Neural cell (in vitro differentiated cells): ENCODE measurements around the gene RFX8. TPM values are rescaled to one million over a fixed set of nuclear protein-coding genes. Genes with fewer than 3 reads are reported as not detected.

ENCODE experiments used
- H2AFZ ChIP-seq: fragments of 200-600, 300-800 bp; sonication (generic), shearing (Covaris generic); 2 replicates; pipeline ENCODE4 v1.6.0; 2014; ENCODE audit warnings: low read depth, mild to moderate bottlenecking, antibody characterized with exemption, low read length, moderate library complexity
- H3F3A ChIP-seq: fragments of 200-600 bp; shearing (Covaris generic); 2 replicates; pipeline ENCODE4 v1.6.1; 2016; ENCODE audit warnings: mild to moderate bottlenecking, moderate library complexity, mixed read lengths, antibody characterized with exemption, low read length; ENCODE audit not compliant: insufficient read depth, poor library complexity, severe bottlenecking
- H3K27ac ChIP-seq: fragments of 200-600, 300-800 bp; sonication (generic), shearing (Covaris generic); 2 replicates; pipeline ENCODE4 v1.5.1; 2014; ENCODE audit warnings: mild to moderate bottlenecking, low read length, moderate library complexity
- H3K27me3 ChIP-seq: fragments of 300-800, 200-600 bp; sonication (generic), shearing (Covaris generic); 2 replicates; pipeline ENCODE4 v1.6.0; 2014; ENCODE audit warnings: mild to moderate bottlenecking, low read depth, low read length, moderate library complexity; ENCODE audit not compliant: insufficient read depth
- H3K36me3 ChIP-seq: fragments of 300-800, 200-600 bp; sonication (generic), shearing (Covaris generic); 2 replicates; pipeline ENCODE4 v1.5.1; 2014; ENCODE audit warnings: mild to moderate bottlenecking, antibody characterized with exemption, low read length, moderate library complexity; ENCODE audit not compliant: insufficient read depth
- H3K4me2 ChIP-seq: fragments of 300-800, 200-600 bp; sonication (generic), shearing (Covaris generic); 2 replicates; pipeline ENCODE4 v1.6.0; 2014; ENCODE audit warnings: mild to moderate bottlenecking, low read length
- H3K4me3 ChIP-seq: fragments of 300-800, 200-600 bp; sonication (generic), shearing (Covaris generic); 2 replicates; pipeline ENCODE4 v1.5.1; 2014; ENCODE audit warnings: mild to moderate bottlenecking, low read length, moderate library complexity
- H3K79me2 ChIP-seq: fragments of 200-600 bp; shearing (Covaris generic); replicated peaks from 2 replicates; pipeline ENCODE4 v1.6.0; 2014; ENCODE audit warnings: mild to moderate bottlenecking, low read length, moderate library complexity; ENCODE audit not compliant: insufficient read depth
- H3K9ac ChIP-seq: fragments of 300-800, 200-600 bp; sonication (generic), shearing (Covaris generic); 2 replicates; pipeline ENCODE4 v1.6.1; 2016; ENCODE audit warnings: mild to moderate bottlenecking, low read length, mixed read lengths
- H3K9me2 ChIP-seq: fragments of 200-600 bp; shearing (Covaris generic); 2 replicates; pipeline ENCODE4 v1.6.1; 2016; ENCODE audit warnings: mild to moderate bottlenecking, low read length, mixed read lengths; ENCODE audit not compliant: insufficient read depth
- H3K9me3 ChIP-seq: fragments of 200-600, 300-800 bp; sonication (generic), shearing (Covaris generic); 2 replicates; pipeline ENCODE4 v1.6.1; 2016; ENCODE audit warnings: mild to moderate bottlenecking, mixed run types, low read length, moderate library complexity, mixed read lengths
- H4K20me1 ChIP-seq: fragments of 200-600 bp; shearing (Covaris generic); 2 replicates; pipeline ENCODE4 v1.6.1; 2016; ENCODE audit warnings: mild to moderate bottlenecking, mixed run types; ENCODE audit not compliant: insufficient read depth
- CTCF ChIP-seq: fragments of 450-650 bp; IDR thresholded peaks from 2 replicates; pipeline ENCODE4 v1.5.1; 2014; ENCODE audit warnings: antibody characterized with exemption, mild to moderate bottlenecking, moderate library complexity; ENCODE audit not compliant: poor library complexity, severe bottlenecking
- EP300 ChIP-seq: fragments of 450-650 bp; conservative IDR thresholded peaks from 2 replicates; pipeline ENCODE4 v1.6.1; 2014; ENCODE audit warnings: antibody characterized with exemption, mild to moderate bottlenecking, moderate library complexity; ENCODE audit not compliant: poor library complexity, severe bottlenecking
- EZH2 ChIP-seq: fragments of 200-600, 300-800 bp; shearing (Covaris generic), sonication (generic); IDR thresholded peaks from 2 replicates; pipeline ENCODE4 v1.6.1; 2014; ENCODE audit warnings: antibody characterized with exemption, low read length, borderline replicate concordance, mild to moderate bottlenecking; ENCODE audit not compliant: insufficient read depth, poor library complexity, severe bottlenecking
- MXI1 ChIP-seq: fragments of 450-650 bp; conservative IDR thresholded peaks from 2 replicates; pipeline ENCODE4 v1.6.1; 2014; ENCODE audit warnings: antibody characterized with exemption, mild to moderate bottlenecking; ENCODE audit not compliant: poor library complexity, severe bottlenecking
- POLR2AphosphoS5 ChIP-seq: IDR thresholded peaks from 2 replicates; pipeline ENCODE4 v1.6.1; 2012
- RAD21 ChIP-seq: fragments of 450-650 bp; conservative IDR thresholded peaks from 2 replicates; pipeline ENCODE4 v1.6.1; 2014; ENCODE audit warnings: antibody characterized with exemption, mild to moderate bottlenecking, moderate library complexity
- REST ChIP-seq: IDR thresholded peaks from 2 replicates; pipeline ENCODE4 v1.6.1; 2012; ENCODE audit warnings: borderline replicate concordance
- SMC3 ChIP-seq: fragments of 450-650 bp; conservative IDR thresholded peaks from 2 replicates; pipeline ENCODE4 v1.6.1; 2014; ENCODE audit warnings: antibody characterized with exemption, mild to moderate bottlenecking, moderate library complexity; ENCODE audit not compliant: poor library complexity
- TAF1 ChIP-seq: IDR thresholded peaks from 2 replicates; pipeline ENCODE4 v1.6.1; 2012; ENCODE audit warnings: low read depth
- polyA plus RNA-seq: library from polyadenylated mRNA; depleted of rRNA; stranded (reverse); fragments of >200 nt; gene quantifications from 2 replicates; pipeline ENCODE4 v1.2.3, GENCODE V29; 2014

Gene RFX8
- polyA plus RNA-seq, 1 donor from 2014 or later: not detected

- Histone ChIP-seq H3F3A (no peaks in the 10 kb centered on the region), H3K9me3 (no peaks in the 10 kb centered on the region), H3K9ac (no peak overlapping the region), H4K20me1 (no peaks in the 10 kb centered on the region), H3K79me2 (no peaks in the 10 kb centered on the region), H3K36me3 (no peaks in the 10 kb centered on the region), H3K4me3 (no peak overlapping the region), H3K27me3 (no peaks in the 10 kb centered on the region), H3K27ac (no peak overlapping the region), H3K9me2 (no peaks in the 10 kb centered on the region), H3K4me2 (no peak overlapping the region), H2AFZ (no peak overlapping the region)
- TF ChIP-seq CTCF (no peak), EZH2 (no peak), REST (no peak), MXI1 (no peak), EP300 (no peak), POLR2AphosphoS5 (no peak), RAD21 (no peak), SMC3 (no peak), TAF1 (no peak)
Measured at GRCh38 chr2:101409699-101410098, 65.2 kb downstream of the RFX8 start.

- no peak for TF ChIP-seq RAD21
- TF ChIP-seq CTCF: no peak
- TF ChIP-seq EP300: no peak
- TF ChIP-seq TAF1: no peak
- TF ChIP-seq EZH2: no peak
- TF ChIP-seq POLR2AphosphoS5: no peak
- TF ChIP-seq MXI1: no peak
- no peak for TF ChIP-seq SMC3
- TF ChIP-seq REST: no peak
- Histone ChIP-seq H3K27ac (no peak overlapping the region), H3K27me3 (no peaks in the 10 kb centered on the region)
Measured at GRCh38 chr2:101408925-101409324, 66.0 kb downstream of the RFX8 start.

More at GRCh38 chr2:101408925-101409324, 66.0 kb downstream of the RFX8 start:
- no peaks in the 10 kb centered on the region for H3K36me3 ChIP-seq
- no peaks in the 10 kb centered on the region for H3K79me2 ChIP-seq
- no peaks in the 10 kb centered on the region for H3F3A ChIP-seq
- no peaks in the 10 kb centered on the region for H3K9me2 ChIP-seq
- no peak overlapping the region for H2AFZ ChIP-seq
- H4K20me1 ChIP-seq: no peaks in the 10 kb centered on the region
- H3K4me3 ChIP-seq: no peak overlapping the region
- H3K9me3 ChIP-seq: no peaks in the 10 kb centered on the region
- no peak overlapping the region for H3K9ac ChIP-seq
- no peak overlapping the region for H3K4me2 ChIP-seq
